NT2/D1 (cell line): ENCODE data around the gene XPO1.
A peak's percentile ranks its signal among the peaks of the same experiment; 100 is the strongest.
"Not testable (repeated sequence)": the region's sequence is repeated elsewhere in the genome, so short reads cannot be mapped to it uniquely, and the experiment has no call there.

Experiments
- DNase-seq: peaks from one replicate; pipeline ENCODE4 v3.0.0-alpha.2; 2011; ENCODE audit warnings: low read depth, low spot score
- H3K27me3 ChIP-seq: 2 replicates; pipeline ENCODE4 v1.6.0; 2011; ENCODE audit warnings: mild to moderate bottlenecking; ENCODE audit not compliant: insufficient read length, insufficient read depth
- H3K36me3 ChIP-seq: 2 replicates; pipeline ENCODE4 v1.6.1; 2011; ENCODE audit warnings: mild to moderate bottlenecking, low read length, mixed read lengths; ENCODE audit not compliant: insufficient read depth, insufficient read length
- H3K4me1 ChIP-seq: 2 replicates; pipeline ENCODE4 v1.5.1; 2011; ENCODE audit not compliant: insufficient read depth, insufficient read length
- H3K4me3 ChIP-seq: 2 replicates; pipeline ENCODE4 v1.5.1; 2011; ENCODE audit warnings: low read depth; ENCODE audit not compliant: insufficient read length
- H3K9ac ChIP-seq: 2 replicates; pipeline ENCODE4 v1.6.0; 2011; ENCODE audit warnings: low read depth; ENCODE audit not compliant: insufficient read length
- H3K9me3 ChIP-seq: 2 replicates; pipeline ENCODE4 v1.5.1; 2011; ENCODE audit warnings: mild to moderate bottlenecking, low read length; ENCODE audit not compliant: insufficient read depth
- SUZ12 ChIP-seq: IDR thresholded peaks from 2 replicates; pipeline ENCODE4 v1.6.1; 2011; ENCODE audit not compliant: insufficient read length, insufficient read depth; ENCODE audit errors: extremely low read depth
- YY1 ChIP-seq: IDR thresholded peaks from 2 replicates; pipeline ENCODE4 v1.6.1; 2011; ENCODE audit not compliant: insufficient read length, insufficient read depth
- ZNF274 ChIP-seq: IDR thresholded peaks from 2 replicates; pipeline ENCODE4 v1.6.1; 2011; ENCODE audit warnings: mild to moderate bottlenecking, low read depth, low read length

The XPO1 gene

GRCh38 chr2:61499060-61499459 lies 39.1 kb downstream of the XPO1 start:
- peaks cover 78% of the 10 kb centered on the region for H3K36me3 ChIP-seq
- H3K9ac ChIP-seq, result no peak overlapping the region
- no peaks in the 10 kb centered on the region for H3K9me3 ChIP-seq
- H3K4me1 ChIP-seq, result no peaks in the 10 kb centered on the region
- TF ChIP-seq YY1 (no peak), SUZ12 (no peak), ZNF274 (no peak)
- no peak overlapping the region for H3K4me3 ChIP-seq
- no peaks in the 10 kb centered on the region for H3K27me3 ChIP-seq
- no peak for DNase-seq

GRCh38 chr2:61493523-61493942 lies 44.6 kb downstream of the XPO1 start:
- H3K27me3 ChIP-seq, result no peaks in the 10 kb centered on the region
- DNase-seq, result no peak
- H3K4me3 ChIP-seq, result no peak overlapping the region

GRCh38 chr2:61492476-61492875 lies 45.7 kb downstream of the XPO1 start:
- H3K4me1 ChIP-seq, result no peaks in the 10 kb centered on the region
- DNase-seq, result no peak
- no peaks in the 10 kb centered on the region for H3K27me3 ChIP-seq
- no peak overlapping the region for H3K9ac ChIP-seq
- no peaks in the 10 kb centered on the region for H3K9me3 ChIP-seq
- peaks cover 82% of the 10 kb centered on the region for H3K36me3 ChIP-seq
- TF ChIP-seq YY1, result no peak
- no peak for TF ChIP-seq SUZ12
- TF ChIP-seq ZNF274, result no peak
- no peak overlapping the region for H3K4me3 ChIP-seq

More at GRCh38 chr2:61493523-61493942, 44.6 kb downstream of the XPO1 start:
- Histone ChIP-seq H3K9me3 (no peaks in the 10 kb centered on the region), H3K4me1 (no peaks in the 10 kb centered on the region), H3K36me3 (peaks cover 82% of the 10 kb centered on the region), H3K9ac (no peak overlapping the region)
- no peak for TF ChIP-seq ZNF274
- no peak for TF ChIP-seq SUZ12
- TF ChIP-seq YY1, result no peak

- Histone ChIP-seq H3K9me3 (no peaks in the 10 kb centered on the region), H3K27me3 (no peaks in the 10 kb centered on the region), H3K9ac (no peak overlapping the region), H3K4me1 (no peaks in the 10 kb centered on the region), H3K4me3 (no peak overlapping the region), H3K36me3 (peaks cover 83% of the 10 kb centered on the region)
- DNase-seq, result no peak
- TF ChIP-seq YY1, result no peak
- TF ChIP-seq SUZ12, result no peak
Measured at GRCh38 chr2:61485281-61485680, 52.9 kb downstream of the XPO1 start.

GRCh38 chr2:61478086-61478485 lies 60.1 kb downstream of the XPO1 start:
- TF ChIP-seq SUZ12 (no peak), ZNF274 (no peak)
- Histone ChIP-seq H3K9ac (no peak overlapping the region), H3K4me3 (no peak overlapping the region), H3K27me3 (no peaks in the 10 kb centered on the region), H3K4me1 (no peaks in the 10 kb centered on the region), H3K9me3 (no peaks in the 10 kb centered on the region), H3K36me3 (peaks cover 61% of the 10 kb centered on the region)
- no peak for DNase-seq

- H3K27me3 ChIP-seq, H3K4me3 ChIP-seq, H3K4me1 ChIP-seq, H3K9ac ChIP-seq, H3K9me3 ChIP-seq, DNase-seq: not testable (repeated sequence)
- peaks cover 51% of the 10 kb centered on the region for H3K36me3 ChIP-seq
Measured at GRCh38 chr2:61476929-61477589, 61.1 kb downstream of the XPO1 start.

- Histone ChIP-seq H3K4me1 (peaks cover 5% of the 10 kb centered on the region), H3K36me3 (peaks cover 11% of the 10 kb centered on the region), H3K9ac (peak overlapping the region; percentile 90), H3K27me3 (no peaks in the 10 kb centered on the region), H3K9me3 (no peaks in the 10 kb centered on the region), H3K4me3 (peak overlapping the region; percentile 85)
- no peak for TF ChIP-seq YY1
- DNase-seq, result no peak
Measured at GRCh38 chr2:61471905-61472805, 66.0 kb downstream of the XPO1 start.
